Measurements from ENCODE around the gene RNU1-4.
"Not testable (repeated sequence)": the region's sequence is repeated elsewhere in the genome, so short reads cannot be mapped to it uniquely, and the experiment has no call there.

- TF ChIP-seq CTCF, POLR2A (IDR thresholded peaks at IDR 0.05): not testable (repeated sequence)
Observed at GRCh38 chr1:16709659-16710087, 30.6 kb upstream of the RNU1-4 start.
